AG09309 (cell line): ENCODE measurements around the gene PLCB4.
A peak's percentile ranks its signal among the peaks of the same experiment; 100 is the strongest.

ENCODE experiments used
- DNase-seq: peaks from one replicate; pipeline ENCODE4 v3.0.0-alpha.2; 2010; ENCODE audit warnings: low read depth
- H3K4me3 ChIP-seq: 2 replicates; pipeline ENCODE4 v1.5.1; 2011; ENCODE audit warnings: mild to moderate bottlenecking, low read depth, low read length, moderate library complexity; ENCODE audit not compliant: control insufficient read depth
- TF ChIP-seq, protein P1 (sequence below): IDR thresholded peaks from 2 replicates; pipeline ENCODE4 v1.5.1; 2011; ENCODE audit warnings: mild to moderate bottlenecking, low read depth, low read length, inconsistent platforms; ENCODE audit not compliant: insufficient read depth, control insufficient read depth; ENCODE audit errors: missing control alignments

PLCB4 gene

DNA sequence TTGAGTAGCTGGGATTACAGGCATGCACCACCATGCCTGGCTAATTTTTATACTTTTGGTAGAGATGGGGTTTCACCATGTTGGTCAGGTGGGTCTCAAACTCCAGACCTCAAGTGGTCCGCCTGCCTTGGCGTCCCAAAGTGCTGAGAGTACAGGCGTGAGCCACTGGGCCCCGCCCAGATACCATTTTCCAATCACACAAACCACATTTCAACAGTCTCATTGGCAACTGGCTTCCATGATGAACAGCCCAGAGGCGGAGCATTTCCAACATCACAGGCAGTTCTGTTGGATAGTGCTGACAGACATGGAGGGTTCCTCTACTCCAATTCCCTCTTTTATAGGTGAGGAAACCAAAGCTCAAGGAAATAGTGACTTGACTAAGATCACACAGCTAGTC is 43.9 kb upstream of the PLCB4 start:
- no peak overlapping the region for H3K4me3 ChIP-seq
- DNase-seq, result no peak
- TF ChIP-seq, protein P1, sequence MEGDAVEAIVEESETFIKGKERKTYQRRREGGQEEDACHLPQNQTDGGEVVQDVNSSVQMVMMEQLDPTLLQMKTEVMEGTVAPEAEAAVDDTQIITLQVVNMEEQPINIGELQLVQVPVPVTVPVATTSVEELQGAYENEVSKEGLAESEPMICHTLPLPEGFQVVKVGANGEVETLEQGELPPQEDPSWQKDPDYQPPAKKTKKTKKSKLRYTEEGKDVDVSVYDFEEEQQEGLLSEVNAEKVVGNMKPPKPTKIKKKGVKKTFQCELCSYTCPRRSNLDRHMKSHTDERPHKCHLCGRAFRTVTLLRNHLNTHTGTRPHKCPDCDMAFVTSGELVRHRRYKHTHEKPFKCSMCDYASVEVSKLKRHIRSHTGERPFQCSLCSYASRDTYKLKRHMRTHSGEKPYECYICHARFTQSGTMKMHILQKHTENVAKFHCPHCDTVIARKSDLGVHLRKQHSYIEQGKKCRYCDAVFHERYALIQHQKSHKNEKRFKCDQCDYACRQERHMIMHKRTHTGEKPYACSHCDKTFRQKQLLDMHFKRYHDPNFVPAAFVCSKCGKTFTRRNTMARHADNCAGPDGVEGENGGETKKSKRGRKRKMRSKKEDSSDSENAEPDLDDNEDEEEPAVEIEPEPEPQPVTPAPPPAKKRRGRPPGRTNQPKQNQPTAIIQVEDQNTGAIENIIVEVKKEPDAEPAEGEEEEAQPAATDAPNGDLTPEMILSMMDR, result no peak

DNA sequence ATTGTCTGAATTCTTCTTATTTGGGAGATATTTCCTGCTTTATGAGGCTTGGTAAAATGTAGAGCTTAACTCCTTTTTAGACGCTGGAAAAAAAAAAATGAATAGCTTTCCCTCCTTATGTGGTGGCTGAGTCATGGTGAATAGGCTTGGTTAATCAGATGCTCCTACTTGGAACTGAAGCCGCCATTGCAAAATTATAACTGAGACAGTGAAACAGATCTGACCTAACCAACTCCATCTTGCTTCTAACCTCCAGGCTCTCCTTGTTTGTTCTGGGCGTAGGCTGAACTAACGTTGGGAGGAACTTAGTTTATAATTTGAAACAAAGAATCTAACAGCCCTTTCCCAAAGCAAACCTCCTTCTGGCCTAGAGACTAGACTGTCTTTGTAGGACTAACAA is 43.2 kb upstream of the PLCB4 start:
- TF ChIP-seq, protein P1, result no peak
- no peak overlapping the region for H3K4me3 ChIP-seq
- DNase-seq, result peak; percentile 59

DNA sequence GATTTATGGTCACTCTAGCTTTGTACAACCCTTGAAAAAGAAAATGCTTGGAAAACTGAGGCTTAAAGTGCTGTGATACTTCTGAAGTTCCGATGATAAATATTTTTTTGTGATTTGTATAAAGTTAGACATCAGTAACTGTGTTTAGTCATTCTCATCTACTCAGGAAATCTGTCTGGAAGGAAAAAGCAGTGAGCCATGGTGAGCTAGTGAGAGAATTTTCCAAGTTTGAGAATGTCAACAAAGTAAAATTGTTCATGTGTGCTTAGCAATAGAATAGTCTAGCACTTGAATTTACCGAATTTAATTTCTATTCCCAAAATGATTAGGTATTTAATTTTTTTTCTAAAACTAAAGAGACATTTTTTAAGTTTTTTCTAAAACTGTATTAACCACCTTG is 41.3 kb upstream of the PLCB4 start:
- H3K4me3 ChIP-seq, result no peak overlapping the region
- TF ChIP-seq, protein P1, result no peak
- DNase-seq, result no peak

DNA sequence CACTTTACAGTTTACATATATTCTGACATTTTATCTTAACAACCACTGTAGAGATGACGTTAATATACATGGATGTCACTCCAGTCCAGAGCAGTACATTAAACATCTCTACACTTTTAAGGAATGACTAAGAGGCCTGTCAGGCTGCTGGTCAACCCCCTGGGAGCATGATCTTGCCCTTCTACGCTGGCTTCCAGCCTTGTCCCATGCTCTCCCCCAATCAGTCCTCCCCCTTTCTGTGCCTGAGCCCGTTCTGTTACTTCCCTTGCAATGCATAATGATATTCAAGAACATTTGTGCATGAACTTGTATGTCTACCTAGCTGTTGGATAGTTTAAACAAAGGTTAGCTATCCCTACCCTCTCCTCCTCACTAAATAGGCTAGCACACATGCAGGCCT is 40.5 kb upstream of the PLCB4 start:
- TF ChIP-seq, protein P1, result no peak
- no peak for DNase-seq

DNA sequence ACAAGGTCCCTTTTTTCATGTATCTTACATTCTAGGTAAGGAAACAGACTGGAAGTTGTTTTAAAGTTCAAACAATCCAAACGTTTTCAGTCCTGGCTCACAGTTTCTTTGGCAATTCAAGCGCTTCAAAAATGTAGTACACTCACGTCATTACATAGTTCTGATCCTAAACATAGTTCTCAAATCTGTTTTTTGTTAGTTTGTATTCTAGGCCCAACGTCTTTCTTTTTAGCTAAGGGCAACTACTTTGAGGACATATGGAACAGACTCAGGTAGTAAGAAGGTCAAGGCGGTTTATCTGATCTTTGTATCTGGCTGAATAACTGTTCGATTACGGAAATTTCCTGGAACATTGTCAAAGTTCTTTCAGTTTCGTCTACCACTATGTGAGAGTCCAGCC is 36.9 kb upstream of the PLCB4 start:
- peak; percentile 27 for DNase-seq
- TF ChIP-seq, protein P1, result no peak

More for the DNA sequence above, 40.5 kb upstream of the PLCB4 start:
- no peak overlapping the region for H3K4me3 ChIP-seq

DNA sequence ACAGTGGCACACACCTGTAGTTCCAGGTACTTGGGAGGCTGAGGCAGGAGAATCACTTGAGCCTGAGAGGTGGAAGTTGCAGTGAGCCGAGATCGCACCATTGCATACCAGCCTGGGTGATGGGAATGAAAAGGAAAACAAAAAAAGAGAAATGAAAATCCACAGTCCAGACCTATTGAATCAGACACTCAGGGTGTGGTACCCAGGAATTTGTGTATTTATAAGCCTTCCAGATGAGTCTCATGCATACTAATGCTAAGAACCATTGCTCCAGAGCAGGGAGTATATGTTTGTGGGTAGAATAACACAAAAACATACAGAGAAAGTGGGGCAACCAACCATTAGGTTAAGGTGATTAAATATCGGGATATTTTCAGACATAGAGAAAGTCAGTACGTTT is 36.1 kb upstream of the PLCB4 start:
- H3K4me3 ChIP-seq, result no peak overlapping the region
- DNase-seq, result no peak
- TF ChIP-seq, protein P1, result no peak

More for the DNA sequence above, 36.9 kb upstream of the PLCB4 start:
- no peak overlapping the region for H3K4me3 ChIP-seq

DNA sequence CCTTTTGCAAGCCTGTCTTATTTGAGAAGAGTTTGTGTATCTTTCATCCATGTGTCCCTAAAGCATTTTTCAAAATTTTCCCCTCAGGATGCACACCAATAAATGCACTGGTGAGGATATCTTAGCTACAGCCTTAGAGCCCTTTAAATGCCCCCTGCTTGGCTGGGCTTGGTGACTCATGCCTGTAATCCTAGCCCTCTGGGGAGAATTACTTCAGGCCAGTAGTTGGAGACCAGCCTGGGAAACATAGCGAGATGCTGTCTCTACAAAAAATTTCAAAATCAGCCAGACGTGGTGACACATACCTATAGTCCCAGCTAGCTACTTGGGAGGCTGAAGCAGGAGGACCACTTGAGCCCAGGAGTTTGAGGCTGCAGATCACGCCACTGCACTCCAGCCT is 33.8 kb upstream of the PLCB4 start:
- H3K4me3 ChIP-seq, result no peak overlapping the region
- TF ChIP-seq, protein P1, result no peak
- peak; percentile 85 for DNase-seq
